GM21515 (cell line): ENCODE measurements around the gene RNASE13.
A peak's percentile ranks its signal among the peaks of the same experiment; 100 is the strongest.
"Not testable (repeated sequence)": the region's sequence is repeated elsewhere in the genome, so short reads cannot be mapped to it uniquely, and the experiment has no call there.

ENCODE experiments used
- ATAC-seq: cut with Tn5 transposase; IDR thresholded peaks from one replicate; pipeline ENCODE4 v1.9.1; 2021; ENCODE audit not compliant: unreplicated experiment

The RNASE13 gene

GRCh38 chr14:20996521-20996920 is 38.1 kb downstream of the RNASE13 start:
- no peak for ATAC-seq

GRCh38 chr14:20989787-20990600 is 44.6 kb downstream of the RNASE13 start, which contains the start of gene METTL17:
Gene METTL17, plus strand, starts transcription at chr14:20989980. Its CDS starts 23 bp downstream, at chr14:20990003.
- peak; percentile 96 for ATAC-seq

GRCh38 chr14:20989471-20989786 is 45.2 kb downstream of the RNASE13 start:
- no peak for ATAC-seq

GRCh38 chr14:20988717-20989470 is 45.7 kb downstream of the RNASE13 start:
- ATAC-seq, result no peak

GRCh38 chr14:20986811-20987210 is 47.8 kb downstream of the RNASE13 start:
- ATAC-seq, result no peak

- not testable (repeated sequence) for ATAC-seq
These were observed 49.0 kb downstream of the RNASE13 start for GRCh38 chr14:20985650-20986049.
